GM12878 (cell line): ENCODE results near the gene FAF1.

Source experiments
- BRCA1 ChIP-seq: IDR thresholded peaks from 2 replicates; pipeline ENCODE4 v1.6.1; 2011; ENCODE audit warnings: low read depth, low read length, improper control_type of control experiment
- ESRRA ChIP-seq: IDR thresholded peaks from 2 replicates; pipeline ENCODE4 v1.6.1; 2012; ENCODE audit warnings: mild to moderate bottlenecking, low read length, improper control_type of control experiment
- POLR2AphosphoS2 ChIP-seq: IDR thresholded peaks from 2 replicates; pipeline ENCODE4 v1.6.1; 2011; ENCODE audit warnings: low read depth, mild to moderate bottlenecking, low read length, improper control_type of control experiment, moderate library complexity
- SMAD5 ChIP-seq: IDR thresholded peaks from 2 replicates; pipeline ENCODE4 v1.6.1; 2016; ENCODE audit warnings: antibody characterized with exemption, low read depth
- SUZ12 ChIP-seq: fragments of 200-600 bp; sonication (generic); IDR thresholded peaks from one replicate; pipeline ENCODE4 v1.6.1; 2018; ENCODE audit warnings: antibody characterized with exemption, mild to moderate bottlenecking; ENCODE audit not compliant: unreplicated experiment

DNA sequence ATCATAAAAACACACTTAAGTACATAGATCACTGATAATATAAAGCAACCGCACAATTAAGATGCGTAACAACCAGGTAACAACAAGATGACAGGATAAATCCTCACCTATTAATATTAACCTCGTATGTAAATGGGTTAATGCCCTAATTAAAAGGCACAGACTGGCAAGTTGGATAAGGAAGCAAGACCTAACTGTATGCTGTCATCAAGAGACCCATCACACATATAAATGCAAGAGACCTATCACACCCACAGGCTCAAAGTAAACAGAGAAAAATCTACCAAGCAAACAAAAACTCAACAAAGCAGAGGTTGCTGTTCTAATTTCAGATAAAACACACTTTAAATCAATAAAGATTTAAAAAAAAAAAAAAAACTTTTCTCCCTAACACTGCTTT lies 151.8 kb downstream of the FAF1 start:
- no peak for TF ChIP-seq ESRRA
- TF ChIP-seq BRCA1 = no peak
- no peak for TF ChIP-seq SUZ12
- TF ChIP-seq POLR2AphosphoS2 = no peak
- no peak for TF ChIP-seq SMAD5
